IPS DF 4.7 (cell line): ENCODE results near the gene HSPA9.
"Not testable (repeated sequence)": the region's sequence is repeated elsewhere in the genome, so short reads cannot be mapped to it uniquely, and the experiment has no call there.

Experiments used
- DNase-seq: peaks from one replicate; pipeline ENCODE4 v3.0.0-alpha.2; 2013; ENCODE audit warnings: low spot score; ENCODE audit errors: extremely low read depth

Gene HSPA9

DNA sequence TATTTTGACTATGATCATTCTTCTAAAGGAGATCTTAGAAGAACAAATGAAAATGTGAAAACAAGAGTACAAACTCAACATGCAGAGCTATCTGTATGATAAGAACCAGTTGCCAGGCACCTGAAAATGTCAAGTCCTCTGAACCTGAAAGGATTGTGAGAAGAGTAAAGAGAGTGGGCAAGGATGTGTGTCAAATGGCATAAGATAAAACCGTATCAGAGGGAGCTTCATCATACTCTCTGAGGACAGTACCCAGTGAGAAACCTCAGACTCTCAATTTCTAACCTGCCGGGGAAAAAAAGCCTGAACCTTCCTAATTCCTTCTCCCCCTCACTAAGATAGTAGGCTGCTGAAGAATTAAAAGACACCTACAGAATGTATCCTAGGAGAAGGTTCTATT, 39.0 kb downstream of the HSPA9 start:
- no peak for DNase-seq

DNA sequence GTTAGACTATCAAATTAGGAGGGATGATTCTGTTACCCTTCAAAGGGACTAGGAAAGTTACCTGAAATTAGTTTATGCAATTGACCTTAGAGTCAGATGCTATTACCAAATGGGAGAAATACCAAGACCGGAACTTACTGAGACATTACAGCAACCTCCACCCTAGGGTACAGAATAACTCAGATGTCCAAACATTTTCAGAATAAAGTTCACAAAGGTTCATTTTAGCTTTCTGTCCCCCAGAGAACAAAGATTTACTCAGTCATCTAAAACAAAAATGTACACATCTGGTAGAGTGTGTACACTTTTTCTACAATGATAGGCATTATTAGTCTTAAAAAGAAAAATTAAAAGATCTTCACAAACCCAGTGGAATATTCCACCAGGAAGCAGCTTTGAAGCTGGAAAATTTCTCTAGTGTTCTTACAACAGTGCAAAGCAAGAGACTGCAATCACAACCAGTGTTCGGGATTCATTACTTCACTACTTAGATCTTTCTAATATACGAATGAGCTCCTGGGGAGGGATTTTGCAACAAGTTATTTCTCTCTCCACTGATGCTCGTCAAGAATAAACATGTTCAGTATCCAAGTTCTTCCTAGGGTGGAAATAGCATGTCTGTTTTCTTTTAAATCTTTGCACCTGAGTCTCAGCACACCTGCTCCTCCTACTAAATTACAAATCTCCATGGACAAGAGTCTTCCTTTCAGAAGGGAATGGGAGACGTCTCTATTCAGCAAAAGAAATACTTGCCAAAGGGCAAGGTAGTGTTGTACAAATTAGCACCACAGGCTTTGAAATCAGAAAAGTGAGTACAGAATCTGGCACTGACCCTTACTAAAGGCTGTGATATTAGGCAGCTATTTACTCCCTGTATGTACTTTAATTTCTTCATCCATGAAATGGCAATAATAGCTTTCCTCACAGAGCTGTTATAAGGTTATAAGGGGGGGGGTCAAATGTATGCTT, 40.9 kb downstream of the HSPA9 start:
- no peak for DNase-seq

DNA sequence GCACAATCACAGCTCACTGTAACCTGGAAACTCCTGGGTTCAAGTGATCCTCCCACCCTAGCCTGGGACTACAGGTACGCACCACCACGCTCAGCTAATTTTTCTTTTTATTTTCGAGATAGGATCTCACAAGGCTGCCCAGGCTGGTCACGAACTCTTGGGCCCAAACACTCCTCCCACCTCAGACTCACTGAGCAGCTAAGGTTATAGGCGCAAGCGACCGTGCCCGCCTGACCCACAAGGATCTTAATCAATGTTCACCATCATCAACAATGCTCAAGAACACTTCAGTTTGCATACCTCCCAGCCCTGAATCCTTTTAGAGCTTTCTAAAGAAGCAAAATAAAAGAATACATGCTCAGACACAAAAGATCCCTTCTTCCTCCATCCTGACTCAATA, 45.4 kb downstream of the HSPA9 start:
- no peak for DNase-seq

DNA sequence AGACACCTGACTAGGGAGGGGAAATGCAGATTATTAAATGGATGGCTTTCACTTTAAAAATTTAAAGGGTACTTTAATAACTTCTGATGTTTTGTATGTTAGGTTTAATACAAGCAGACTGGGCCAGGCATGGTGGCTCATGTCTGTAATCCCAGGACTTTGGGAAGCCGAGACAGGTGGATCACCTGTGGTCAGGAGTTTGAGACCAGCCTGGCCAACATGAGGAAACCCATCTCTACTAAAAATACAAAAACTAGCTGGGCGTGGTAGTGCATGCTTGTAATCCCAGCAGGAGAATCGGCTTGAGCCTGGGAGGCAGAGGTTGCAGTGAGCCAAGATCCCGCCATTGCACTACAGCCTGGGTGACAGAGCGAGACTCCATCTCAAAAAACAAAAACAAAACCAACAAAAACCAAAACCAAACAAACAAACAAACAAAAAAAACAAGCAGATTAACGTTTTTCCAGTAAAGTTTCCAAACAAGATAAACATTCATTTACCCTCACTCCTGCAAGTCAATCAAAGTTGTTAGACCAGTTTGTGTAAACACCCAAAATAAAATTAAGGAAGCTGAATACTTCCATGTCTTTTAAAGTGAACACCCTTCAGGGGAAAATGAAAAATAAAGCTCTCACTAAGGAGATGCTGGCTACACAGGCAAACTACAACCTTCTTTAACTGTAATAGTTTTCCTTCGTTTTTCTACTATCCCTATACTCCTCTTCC, 46.3 kb downstream of the HSPA9 start:
- DNase-seq, result no peak

DNA sequence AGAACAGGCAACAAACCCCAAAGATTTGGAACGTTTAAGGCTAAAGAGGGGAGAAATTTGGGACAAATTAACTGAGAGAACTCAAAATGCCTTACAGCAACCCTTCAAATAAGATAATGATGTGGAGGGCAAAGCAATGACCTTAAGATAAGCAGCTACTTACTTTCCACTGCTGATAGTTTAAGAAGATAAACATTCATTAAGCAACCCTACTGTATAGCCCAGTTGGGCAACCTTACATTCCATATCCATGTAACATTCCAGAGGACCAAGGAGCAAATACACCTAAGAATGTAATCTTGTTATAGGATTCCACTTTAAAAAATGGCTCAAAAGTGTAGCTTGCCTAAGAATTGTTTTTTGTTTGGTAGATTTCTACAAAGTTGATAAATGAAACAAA, 47.0 kb downstream of the HSPA9 start:
- no peak for DNase-seq

- no peak for DNase-seq
Observed at GRCh38 chr5:138527170-138527569, 48.0 kb downstream of the HSPA9 start.

DNA sequence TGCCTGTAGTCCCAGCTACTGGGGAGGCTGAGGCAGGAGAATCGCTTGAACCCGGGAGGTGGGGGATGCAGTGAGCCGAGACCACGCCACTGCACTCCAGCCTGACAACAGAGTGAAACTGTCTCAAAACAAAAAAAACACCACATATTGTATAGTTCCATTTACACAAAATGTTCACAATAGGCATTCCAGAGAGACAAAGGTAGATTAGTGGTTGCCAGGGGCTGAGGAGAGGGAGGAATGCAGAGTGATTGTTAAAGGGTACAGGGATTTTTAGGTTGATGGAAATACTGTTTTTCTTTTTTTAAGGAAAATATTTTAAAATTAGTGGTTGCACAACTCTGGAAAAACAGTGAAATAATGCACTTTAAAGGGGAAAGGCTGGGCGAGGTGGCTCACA, 51.8 kb downstream of the HSPA9 start:
- no peak for DNase-seq

GRCh38 chr5:138520971-138521370, 54.2 kb downstream of the HSPA9 start:
- DNase-seq, result no peak

GRCh38 chr5:138517437-138517836, 57.8 kb downstream of the HSPA9 start:
- no peak for DNase-seq

- DNase-seq, result no peak
Observed at GRCh38 chr5:138515556-138516245, 59.5 kb downstream of the HSPA9 start.

GRCh38 chr5:138514021-138514420, 61.2 kb downstream of the HSPA9 start:
- no peak for DNase-seq

DNA sequence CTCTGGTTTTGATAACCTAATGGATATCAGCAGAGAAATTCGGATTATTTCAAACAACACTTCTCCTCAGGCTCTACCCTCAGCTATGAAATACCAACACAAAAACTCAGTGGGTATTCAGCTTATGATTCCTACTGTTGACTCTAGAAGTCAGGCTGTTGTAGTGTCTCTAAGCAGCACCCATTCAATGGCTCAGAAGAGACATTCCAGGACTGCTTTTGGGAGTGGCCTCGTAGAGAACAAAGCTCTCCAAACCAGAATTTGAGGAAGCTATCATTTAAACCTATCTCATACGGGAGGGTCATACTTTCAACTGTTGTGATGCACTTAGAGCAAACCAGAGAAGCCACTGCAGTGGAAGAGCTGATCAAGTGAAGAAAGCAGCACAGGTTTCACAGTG, 66.2 kb downstream of the HSPA9 start:
- DNase-seq, result no peak

DNA sequence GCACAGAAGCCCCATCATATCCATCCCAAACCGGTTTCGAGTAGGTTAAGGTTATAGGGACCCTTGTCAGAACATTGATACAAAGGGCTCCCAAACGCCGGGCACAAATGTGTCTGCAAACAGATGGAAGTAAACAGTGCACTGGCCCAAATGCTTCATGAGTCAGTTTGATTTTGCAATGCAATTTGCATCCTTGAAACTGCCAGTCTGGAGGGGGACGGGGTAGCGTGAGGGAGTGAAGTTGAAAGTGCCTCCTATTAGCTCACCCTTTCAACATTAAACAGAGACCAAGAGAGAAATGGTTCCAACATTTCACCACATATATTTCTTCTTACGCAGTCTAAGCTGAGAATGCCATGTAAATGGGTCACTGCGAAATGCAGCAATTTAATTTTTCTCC, 67.7 kb downstream of the HSPA9 start:
- DNase-seq, result not testable (repeated sequence)

DNA sequence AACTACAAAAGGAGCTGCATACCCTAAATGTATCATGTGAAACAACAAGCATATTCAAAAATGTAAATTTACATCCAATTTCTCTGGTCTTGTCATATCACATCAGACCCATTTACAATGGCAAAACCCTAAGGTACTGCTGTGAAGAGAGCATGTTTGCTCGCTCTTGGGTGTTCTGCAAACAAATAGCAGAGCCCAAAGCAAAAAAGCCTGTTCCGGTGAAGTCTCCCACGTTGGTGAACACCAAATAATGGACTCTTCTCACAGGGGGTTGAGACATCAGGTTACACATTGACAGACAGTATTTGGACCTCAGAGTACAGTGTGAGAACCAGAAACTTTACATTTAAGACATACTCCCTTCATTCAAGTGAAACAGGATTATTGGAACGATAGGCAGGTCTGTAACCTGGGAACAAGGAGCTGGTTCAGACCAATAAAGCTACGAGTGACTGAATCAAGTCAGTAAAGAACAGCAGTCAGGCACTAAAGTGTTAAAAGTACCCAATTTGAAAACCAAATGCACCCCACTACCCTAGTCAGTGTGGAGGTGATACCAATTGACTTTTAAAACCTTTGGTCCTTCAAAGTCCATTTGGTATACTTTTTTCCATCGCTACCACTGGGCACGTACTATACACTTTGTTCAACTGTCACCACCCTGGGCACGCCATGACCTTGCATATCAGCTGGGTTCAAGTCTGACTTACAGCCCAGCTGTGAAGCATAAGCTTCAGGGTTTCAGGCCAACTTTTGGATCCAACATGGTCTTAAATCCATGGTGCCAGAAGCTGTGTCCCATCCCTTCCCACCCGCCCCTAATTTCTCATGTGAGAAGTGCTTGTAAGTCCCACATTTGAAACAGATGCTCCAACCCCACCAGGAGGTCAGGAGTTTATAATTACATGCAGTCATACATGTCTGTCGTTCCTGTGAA, 68.6 kb downstream of the HSPA9 start:
- no peak for DNase-seq

DNA sequence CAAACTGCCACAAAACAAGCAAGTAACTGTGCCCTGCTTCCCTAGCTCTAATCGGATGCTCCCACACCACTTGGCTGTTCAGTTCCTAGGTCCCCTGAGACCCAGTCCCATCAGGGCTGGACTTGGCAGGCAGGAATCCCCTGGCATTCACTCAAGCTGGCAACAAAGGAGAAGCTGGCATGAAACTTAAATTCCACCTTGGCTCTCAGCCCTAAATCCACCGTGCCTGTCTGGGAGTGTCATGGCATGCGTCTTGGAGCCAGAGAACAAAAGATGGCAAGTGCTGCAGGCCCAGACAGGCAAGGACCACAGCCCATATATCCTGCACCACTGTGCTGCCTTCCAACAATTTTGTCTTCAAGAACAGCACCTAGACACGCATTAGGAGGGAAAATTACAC, 70.4 kb downstream of the HSPA9 start:
- DNase-seq, result no peak
